Measurements from ENCODE around the gene XG.

The XG gene

GRCh38 chrX:2823795-2824386, 72.1 kb downstream of the XG start:
- no peak for DNase-seq

DNA sequence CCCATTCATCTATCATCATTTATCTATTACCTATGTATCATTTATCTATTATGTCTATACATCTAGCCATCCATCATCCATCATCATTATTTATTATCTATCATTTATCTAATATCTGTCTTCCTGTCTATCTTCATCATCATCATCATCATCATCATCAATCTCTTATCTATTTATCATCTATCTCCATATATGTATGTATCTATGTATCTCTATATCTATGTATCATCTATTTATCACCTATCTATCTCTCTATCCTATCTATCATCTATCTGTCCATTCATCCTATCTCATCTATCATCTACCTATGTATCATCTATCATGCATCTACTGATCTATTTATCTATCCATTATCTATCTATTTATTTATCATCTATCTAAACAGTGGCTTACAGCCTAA, 73.0 kb downstream of the XG start:
- DNase-seq, result no peak

GRCh38 chrX:2828344-2828958, 76.6 kb downstream of the XG start, which contains the start of gene GYG2:
Gene GYG2 (plus strand): TSS chrX:2828930. CDS start chrX:2830189, 1,259 bp downstream.
- no peak for DNase-seq

DNA sequence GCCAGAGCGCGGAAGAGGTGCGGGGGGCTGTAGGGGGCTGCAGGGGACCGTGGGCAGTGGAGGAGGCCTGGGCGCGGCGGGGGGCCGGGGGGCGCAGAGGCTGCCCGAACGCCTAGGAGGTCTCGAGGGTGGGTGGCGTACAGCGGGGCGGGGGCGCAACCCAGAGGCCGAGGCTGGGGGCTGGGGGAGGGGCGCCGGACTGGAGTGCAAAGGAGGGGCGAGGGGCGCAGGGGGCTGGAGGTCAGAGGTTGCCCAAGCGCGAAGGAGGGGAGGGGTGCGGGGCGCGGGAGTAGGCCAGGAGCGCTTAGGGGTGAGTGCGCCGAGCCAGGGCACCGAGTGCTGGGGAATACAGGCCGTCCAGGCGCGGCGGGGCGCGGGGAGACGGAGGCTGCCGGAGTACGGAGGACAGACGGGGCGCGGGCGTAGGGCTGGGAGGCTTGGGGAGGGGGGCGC, 77.1 kb downstream of the XG start:
- no peak for DNase-seq

GRCh38 chrX:2829469-2830246, 77.8 kb downstream of the XG start:
- DNase-seq, result no peak

DNA sequence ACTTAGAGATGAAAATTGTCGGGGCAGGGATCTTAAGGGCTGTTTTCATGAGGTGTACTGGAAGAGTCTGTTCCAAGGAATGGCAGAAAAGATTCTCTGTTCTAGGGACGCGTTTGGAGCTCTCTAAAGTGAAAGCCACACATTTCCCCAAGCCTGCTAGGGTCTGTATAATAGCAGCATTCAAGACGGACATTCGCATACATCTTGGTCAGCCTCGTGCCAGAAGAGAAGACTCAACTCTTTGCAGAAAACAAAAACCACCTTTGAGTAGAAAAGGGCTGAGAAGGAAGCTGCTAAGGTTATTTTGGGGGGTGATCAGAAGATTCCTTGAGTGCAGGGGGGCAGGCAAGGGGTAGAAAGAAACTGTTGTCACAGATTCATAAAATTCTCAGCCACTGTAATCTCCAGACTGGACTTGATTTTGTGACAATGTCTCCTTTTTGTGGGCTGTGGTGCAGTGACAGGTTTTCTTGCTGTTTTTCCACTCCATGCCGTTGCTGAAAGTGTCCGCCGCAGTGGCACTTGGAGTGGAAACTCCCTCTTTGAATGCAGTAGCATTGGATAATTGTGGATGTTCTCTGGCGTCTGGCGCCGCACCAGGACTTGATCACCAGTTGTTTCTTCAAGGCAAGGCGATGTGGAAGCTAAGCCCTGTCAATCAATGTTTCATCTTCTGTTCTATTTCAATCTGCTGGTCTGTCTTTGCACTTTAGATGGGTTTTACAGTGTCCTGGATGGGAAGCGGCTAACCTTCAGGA, 79.8 kb downstream of the XG start:
- no peak for DNase-seq

DNA sequence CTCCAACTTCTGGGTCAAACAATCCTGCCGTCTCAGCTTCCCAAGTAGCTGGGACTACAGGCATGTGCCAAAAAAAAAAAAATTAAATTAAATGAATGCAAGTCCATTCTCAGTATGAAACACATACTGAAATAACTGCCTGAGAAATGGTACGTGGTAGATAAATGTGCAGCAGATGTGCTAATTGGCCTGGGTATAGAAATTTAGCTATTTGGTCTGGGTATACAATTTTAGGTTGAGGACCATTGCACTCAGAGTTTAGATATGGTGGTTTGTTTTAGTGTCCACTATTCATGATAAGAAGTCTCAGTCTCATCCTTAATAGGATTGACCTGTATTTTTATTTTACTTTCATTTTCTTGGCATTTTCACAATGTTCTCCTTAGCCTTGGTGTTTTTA, 86.1 kb downstream of the XG start:
- no peak for DNase-seq

DNA sequence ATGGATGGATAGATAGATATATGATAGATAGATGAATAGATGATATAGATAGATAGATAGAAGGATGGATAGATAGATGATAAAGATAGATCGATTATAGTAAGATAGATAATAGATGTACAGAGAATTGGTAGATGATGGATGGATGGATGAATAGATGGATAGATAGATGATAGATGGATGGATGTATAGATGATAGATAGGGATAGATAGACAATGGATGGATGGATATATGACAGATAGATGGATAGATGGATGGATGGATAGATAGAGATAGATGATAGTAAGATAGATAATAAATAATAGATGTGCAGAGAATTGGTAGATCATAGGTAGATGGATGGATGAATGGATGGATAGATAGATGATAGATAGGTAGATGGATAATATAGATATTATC, 89.1 kb downstream of the XG start:
- no peak for DNase-seq

- DNase-seq, result no peak
These were observed 89.7 kb downstream of the XG start for GRCh38 chrX:2841537-2841936.

DNA sequence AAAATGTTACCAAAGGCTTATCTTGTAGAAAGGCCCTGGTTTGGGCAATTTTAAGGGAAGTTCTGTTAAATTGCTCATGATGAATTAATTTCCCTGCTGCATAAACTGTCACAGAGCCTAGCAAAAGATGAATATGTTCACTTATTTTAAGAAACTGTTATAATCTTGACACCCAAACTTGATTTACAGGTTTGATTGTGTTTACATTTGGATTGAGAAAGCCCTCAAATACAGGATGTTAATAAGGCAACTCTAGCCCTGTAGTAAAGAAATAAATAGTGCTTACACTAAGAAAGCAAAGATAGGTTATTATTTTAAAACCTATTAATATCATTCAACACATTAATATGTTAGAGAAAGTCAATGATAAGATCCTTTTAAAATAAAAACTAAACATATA, 95.2 kb downstream of the XG start:
- no peak for DNase-seq

- no peak for DNase-seq
These were observed 97.0 kb downstream of the XG start for GRCh38 chrX:2848871-2849301.

DNA sequence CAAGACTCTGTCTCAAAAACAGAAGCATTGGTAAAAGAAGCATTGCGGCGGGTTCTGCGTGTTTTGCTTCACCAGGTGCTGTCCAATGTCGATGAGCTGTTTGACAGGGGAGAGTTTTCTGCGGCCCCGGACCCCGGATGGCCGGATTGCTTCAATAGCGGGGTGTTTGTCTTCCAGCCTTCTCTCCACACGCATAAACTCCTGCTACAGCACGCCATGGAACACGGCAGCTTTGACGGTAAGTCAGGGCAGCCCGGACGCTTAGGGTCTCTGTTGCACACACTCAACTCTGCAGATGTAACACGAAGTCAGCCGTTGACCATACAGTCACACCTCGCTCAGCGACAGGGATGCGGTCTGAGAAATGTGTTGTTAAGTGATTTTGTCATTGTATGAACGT, 103.1 kb downstream of the XG start:
- DNase-seq, result no peak

GRCh38 chrX:2855761-2856160, 103.9 kb downstream of the XG start:
- no peak for DNase-seq

GRCh38 chrX:2857566-2857965, 105.7 kb downstream of the XG start:
- no peak for DNase-seq

GRCh38 chrX:2859197-2859797, 107.5 kb downstream of the XG start:
- no peak for DNase-seq

DNA sequence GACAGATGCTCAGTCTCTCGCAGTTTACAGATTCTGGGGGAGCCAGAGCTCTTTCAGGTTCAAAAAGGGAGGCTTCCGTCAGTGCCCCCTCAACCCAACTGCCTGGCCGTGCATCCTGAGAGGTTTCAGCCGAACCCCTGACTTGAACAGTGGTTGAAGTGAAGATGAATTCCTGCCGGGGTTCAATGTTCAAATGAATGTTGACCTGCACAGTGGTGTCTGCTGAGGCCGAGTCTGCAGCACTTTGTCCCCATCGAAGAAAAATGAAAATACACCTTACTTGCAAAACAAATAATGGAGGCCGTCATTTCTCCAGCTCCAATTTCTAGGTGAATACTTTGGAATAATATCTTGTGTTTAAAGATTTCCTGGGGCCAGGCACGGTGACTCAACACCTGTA, 110.6 kb downstream of the XG start:
- no peak for DNase-seq

- no peak for DNase-seq
These were observed 111.8 kb downstream of the XG start for GRCh38 chrX:2863646-2864045.

All from activated T-cell treated with anti-CD3 and anti-CD28 coated beads, Interleukin-2, amount 50 U/mL, for 48 hours (primary cell).